DMS153 treated with DMSO at 0.1 percent for 48 hours (cell line): ENCODE measurements around the gene NDFIP1.
"Not testable (repeated sequence)": the region's sequence is repeated elsewhere in the genome, so short reads cannot be mapped to it uniquely, and the experiment has no call there.

Experiments used
- DNase-seq: peaks from one replicate; lab custom pipeline; 2025; ENCODE audit not compliant: unreplicated experiment; lab: John Stamatoyannopoulos, UW

Gene NDFIP1

DNA sequence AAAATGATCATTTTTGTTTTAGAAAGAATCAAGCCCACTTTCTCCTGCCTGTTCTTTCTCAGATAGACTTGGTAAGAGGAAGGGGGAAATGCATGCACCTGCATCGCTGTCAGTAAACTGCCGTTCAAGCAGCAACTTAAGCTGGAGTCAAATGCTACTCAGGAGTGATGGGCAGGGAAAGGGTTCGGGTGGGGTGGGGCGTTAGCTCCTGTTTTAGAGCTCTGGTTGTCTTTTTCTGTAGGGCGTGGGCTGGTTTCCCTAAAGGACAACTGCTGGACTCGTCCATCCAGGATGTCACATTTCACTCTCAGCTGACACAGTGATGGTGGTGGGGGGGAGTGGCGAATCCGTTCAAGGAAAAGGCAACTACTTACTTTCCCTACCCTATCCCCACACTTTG, 75.0 kb downstream of the NDFIP1 start:
- DNase-seq: no peak

DNA sequence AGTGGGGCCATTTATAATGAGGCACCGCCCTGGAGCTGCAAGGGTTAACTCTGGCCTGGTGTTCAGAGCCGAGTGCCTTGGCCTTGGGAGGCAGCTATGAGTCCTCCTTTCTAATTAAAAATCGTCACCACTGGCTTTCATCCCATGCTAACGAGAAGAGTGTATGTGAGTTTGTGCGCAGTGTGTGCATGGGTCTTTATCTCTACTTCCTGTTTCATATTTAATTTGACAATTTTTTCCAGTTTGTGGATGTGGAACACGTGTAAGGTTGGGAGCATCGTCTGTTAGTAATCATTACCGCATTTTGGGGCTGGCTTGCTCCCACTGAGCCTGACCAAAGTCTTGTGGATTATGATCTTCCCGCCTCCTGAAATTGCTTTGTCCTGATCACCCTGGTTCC, 76.4 kb downstream of the NDFIP1 start:
- no peak for DNase-seq

DNA sequence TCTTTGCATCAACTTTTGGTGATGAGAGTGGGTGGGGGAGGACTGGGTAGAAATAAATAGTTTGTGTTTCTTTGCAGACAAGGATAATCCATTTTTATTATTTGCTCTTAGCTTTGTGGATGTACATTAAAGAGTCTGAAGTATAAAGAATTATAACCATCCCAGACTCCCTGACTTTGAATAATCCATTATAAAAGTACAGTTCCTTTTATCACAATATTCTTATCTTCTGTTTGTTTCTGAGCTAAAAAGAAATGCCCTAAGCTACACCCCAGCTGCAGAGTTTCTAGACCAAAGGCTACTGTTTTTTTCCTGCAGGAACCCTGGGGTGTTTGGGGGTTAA, 77.9 kb downstream of the NDFIP1 start:
- DNase-seq: no peak

DNA sequence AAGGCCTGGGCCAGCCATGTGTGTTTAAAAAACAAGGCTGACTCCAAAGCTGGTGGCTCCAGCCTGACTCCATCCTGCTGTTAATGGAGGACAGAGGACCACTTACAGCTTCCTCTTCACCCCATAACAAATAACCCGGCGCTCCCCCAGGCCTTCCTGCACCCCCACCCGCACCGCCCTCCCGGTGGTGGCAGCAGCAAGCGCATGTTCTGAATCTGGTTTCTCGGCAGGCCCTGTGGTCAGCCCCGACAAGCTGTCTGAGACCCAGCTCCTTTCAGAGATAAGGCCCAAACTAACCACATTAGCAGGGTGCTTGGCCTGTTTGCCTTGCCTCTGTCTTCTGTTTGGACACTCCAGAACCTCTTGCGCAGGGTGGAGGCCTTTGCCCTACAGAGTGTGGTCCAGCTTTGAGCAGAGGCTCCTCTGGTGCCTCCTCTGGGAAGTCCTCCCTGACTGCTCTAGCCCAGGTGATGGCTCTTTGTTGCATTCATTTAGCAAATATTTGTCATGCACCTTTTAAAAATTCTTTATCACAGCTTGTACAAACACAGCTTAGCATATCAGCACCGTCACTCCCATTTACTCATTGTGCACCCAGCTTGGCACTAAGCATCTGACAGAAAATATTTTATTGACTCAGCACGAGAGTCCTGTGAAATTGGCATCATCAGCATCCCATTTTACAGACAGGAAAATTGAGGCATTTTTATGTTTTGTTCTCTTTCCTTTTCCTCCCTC, 78.4 kb downstream of the NDFIP1 start:
- DNase-seq: no peak

DNA sequence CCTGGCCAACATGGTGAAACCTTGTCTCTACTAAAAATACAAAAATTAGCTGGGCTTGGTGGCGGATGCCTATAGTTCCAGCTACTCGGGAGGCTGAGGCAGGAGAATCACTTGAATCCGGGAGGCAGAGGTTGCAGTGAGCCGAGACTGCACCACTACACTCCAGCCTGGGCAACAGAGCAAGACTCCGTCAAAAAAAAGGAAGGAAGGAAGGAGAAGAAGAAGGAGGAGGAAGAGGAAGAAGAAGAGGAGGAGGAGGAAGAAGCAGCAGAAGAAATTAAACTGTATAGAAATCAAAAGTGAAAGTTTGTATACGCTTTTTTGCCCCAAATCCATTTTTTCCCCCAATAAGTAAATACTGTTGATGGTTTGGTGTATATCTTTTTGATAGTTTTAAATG, 80.1 kb downstream of the NDFIP1 start:
- not testable (repeated sequence) for DNase-seq

DNA sequence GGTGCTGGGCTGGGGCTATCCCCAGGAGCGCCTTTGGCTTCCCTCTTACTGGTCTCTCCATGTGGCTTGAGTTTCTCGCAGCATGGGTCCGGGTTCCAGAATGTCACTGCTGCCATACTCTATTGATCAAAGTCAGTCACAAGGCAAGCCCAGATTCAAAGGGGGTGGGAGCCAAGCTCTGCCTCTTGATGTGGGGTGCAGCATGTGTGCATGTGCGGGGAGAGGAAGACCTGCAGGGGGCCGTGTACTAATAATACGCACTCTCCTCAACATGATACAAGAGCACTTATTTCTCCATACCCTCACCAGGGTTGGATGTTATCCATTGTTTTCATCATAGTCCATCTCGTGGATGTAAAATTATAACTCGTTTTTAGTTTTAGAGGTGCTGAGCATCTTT, 81.2 kb downstream of the NDFIP1 start:
- DNase-seq: no peak

DNA sequence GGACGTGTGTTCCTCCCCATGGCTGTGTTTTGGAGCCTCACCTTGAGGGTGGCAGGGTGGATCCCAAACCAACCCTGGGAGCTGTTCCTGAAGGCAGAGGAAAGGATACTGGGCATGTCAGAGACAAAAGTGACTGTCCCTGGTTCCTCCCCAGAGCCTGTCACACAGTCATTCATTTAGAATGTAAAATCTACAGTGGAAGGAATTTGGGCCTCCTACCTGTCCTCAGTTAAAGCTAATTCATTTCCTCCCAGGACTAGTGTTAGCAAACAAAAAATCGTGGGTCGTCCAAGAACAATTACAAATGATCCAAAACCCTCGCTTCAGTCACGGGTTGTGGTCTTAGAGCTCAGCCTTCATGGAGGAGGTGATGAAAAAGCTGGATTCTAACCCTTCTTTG, 83.2 kb downstream of the NDFIP1 start:
- no peak for DNase-seq

DNA sequence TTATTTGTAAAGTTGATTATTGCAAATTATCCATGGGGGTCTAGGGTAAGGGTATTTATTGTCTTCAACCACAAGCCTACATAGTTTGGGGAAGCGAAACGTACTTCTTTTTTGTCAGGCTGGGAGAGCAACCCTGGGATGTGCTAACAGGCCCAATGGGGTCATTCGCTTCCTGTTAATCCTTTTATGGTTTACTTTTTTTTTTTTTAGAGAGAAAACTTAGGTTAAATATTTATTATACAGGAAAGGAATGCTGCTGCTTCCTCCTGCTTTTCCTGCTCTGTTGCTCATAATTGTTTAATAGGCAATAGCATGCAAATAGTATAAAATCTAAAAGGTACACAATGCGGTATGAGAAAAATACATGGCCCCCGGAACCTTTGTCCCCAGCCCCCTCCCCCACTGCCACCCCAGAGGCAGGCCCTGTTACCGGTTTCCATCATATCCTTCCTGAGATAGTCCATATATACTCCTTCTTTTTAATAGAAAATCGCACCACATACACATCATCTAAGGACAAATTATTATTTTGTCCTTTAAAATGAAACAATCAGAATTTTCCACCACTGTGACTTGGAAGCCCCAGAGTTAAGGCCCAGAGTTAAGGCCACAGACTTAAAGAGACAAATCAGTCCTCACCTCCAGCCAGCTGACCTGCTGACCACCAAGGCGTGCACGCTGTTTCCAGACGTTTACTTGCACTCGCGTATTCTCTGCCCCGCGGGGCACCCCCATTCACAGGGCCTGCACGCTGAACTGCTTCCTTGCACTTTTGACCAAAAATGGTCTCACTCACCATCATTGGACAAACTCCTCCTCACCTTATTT, 83.9 kb downstream of the NDFIP1 start:
- no peak for DNase-seq

DNA sequence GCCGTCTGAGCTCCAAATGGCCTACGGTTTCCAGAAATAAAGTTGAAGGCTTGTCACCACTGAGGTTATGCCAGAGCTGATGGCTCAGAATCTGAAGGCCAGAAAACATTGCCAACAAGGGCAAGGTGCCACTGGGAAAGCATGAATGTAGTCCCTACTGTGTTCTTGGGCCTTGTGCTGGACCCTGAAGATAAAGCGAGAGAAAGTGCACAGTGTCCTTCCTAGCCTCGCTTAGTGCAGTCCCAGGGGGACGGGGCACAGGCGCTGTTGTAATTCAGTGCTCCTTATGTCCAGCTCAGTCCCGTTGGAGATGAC, 84.5 kb downstream of the NDFIP1 start:
- no peak for DNase-seq

DNA sequence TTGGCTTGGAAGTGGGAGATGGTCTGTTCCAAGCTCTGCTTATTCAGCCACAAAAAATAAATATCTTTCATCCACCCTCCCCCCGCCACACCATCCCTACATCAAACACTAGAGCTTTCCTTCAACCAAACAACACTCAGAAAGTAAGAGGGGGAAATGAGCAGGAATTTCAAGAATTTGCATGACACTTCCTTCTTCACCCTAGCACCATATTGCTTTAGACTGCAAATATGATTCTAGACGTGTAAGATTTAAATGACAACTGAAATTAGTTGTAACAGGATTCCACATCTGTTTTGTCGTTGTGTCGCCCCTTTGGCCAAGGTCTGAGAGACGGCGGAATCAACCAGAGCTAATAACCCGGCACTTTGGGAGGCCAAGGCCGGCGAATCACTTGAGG, 88.5 kb downstream of the NDFIP1 start:
- no peak for DNase-seq

DNA sequence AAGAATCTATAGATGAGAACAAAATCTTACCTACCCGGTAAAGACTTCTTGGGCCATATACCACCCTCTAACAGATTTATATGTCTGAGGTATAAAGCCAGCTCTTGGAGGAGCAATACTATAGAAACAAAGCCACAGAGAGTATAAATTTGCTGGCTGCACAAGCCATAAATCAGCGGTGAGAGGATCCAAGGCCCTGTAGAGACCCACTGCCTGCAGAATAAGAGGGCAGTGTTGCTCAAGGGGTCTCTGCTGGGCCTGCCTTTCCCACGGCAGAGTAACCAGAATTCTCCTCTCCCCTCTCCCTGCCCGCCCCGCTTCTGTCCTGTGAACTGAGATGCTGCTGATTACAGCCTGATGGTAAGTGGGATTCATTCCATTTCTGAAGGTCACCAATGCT, 89.2 kb downstream of the NDFIP1 start:
- DNase-seq: no peak

DNA sequence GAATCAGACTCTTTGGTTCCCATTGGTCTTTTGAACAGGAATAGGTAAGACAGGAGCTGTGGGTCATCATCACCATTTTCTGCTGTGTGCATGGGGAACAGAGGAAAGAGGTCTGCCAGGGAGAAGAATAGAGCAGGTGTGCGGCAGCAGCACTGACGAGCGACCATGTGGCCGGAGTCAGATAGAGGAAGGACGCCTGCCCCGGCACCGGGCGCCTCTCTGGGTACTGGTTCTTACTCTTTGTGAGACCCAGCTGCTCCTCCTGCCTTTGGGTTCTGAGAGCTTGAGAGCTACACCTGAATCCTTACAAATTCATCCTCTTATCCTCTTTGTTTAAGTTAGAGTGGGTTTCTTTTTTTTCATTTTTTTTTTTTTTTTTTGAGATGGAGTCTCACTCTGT, 90.8 kb downstream of the NDFIP1 start:
- no peak for DNase-seq

DNA sequence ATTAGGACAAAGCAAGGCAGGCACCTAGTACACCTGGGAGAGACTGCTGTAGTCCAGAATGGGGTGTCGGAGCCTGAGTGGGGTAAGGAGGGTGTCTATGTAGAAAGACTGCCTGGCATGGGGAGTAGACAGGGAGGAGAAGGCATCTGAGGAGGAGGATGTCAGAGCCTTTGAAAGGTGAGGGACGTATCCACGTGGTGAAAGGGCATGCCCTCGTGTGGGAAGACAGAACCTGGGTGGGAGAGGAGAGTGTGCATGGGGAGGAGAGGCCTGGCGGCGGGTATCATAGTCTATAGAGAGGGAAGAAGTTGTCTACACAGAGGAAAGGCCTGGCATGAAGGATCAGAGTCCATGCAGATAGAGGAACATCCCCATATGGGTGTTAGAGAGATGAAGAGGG, 91.8 kb downstream of the NDFIP1 start:
- no peak for DNase-seq

DNA sequence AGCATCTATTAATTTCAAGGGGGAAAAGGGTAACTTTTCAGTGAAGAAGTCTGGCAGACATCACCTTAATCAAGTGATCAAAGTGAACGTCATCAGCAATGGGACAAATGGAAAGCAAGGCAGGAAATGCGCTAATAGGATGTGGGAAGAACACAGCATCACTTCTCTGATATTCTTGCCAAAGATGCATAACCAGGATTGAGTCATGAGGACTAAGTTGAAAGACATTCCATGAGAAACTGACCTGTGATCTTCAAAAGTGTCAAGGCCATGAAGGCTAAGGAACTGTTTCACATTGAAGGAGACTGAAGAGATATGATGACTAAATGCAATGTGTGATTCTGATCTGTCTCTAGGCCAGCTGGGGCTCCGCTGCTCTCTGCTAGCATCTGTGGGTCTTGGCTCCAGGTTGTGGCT, 92.9 kb downstream of the NDFIP1 start:
- no peak for DNase-seq

DNA sequence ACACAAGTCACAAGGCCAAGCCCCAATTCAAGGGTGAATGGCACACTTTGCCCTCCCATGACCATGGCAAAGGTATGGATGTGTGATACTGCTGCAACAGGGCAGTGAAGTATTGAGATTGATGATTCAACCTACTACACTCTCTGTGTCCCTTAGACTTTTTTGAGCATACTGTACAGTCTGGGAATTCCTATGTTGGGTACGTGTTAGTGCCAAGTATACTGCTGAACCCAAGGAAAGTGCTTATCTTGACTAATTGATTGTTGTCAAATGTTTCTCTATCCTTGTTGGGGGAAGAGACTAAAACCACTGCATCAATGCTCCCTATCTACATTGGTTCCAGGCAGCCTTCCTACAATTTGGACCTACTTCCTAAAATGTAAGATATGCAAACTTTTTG, 93.7 kb downstream of the NDFIP1 start:
- no peak for DNase-seq
